ENCODE measurements around the gene WDR20. TPM values are rescaled to one million over a fixed set of nuclear protein-coding genes. Genes with fewer than 3 reads are reported as not detected.

WDR20 gene
- total and polyA plus RNA-seq, 2 donors (not counting 3 experiments of a cell fraction or from before 2014, with no cell fraction given), result 12.2 to 22.4 TPM

- ChIA-PET POLR2A (no interaction called here), CTCF (interaction anchor here (0.6 to 2.6 kb wide), 3 partner anchors 34 to 83 kb away, joined by 3 to 12 read pairs (median 3); partner anchors contain the start of gene MOK)
- BruUV-seq (replicated peaks), result no TSS peak
- no peak for DNase-seq (ENCODE audit: low read depth, low spot score)
- Histone ChIP-seq H3K27ac (ENCODE audit: insufficient read depth, low read depth, low read length) (no peak overlapping the region), H3K9me1 (replicated peaks; ENCODE audit: control insufficient read depth, extremely low read depth, insufficient read depth, low read length) (no peaks in the 10 kb centered on the region), H3K27me3 (ENCODE audit: control insufficient read depth in 2 of 2, insufficient read depth in 2 of 2, low read length in 2 of 2) (no peaks in the 10 kb centered on the region), H3K9ac (replicated peaks; ENCODE audit: extremely low read depth, insufficient read depth, low read length) (no peak overlapping the region), H3K4me2 (ENCODE audit: insufficient read depth, low read length) (no peak overlapping the region), H3K36me3 (ENCODE audit: control insufficient read depth in 2 of 2, extremely low read depth in 1 of 2, insufficient read depth in 2 of 2, low read length in 2 of 2) (no peaks in the 10 kb centered on the region), H3K4me3 (replicated peaks in 1 of 3; ENCODE audit: insufficient read depth in 1 of 3, low read depth in 1 of 3, low read length in 3 of 3) (no peak overlapping the region), H4K20me1 (replicated peaks; ENCODE audit: control insufficient read depth, extremely low read depth, insufficient read depth, low read length) (no peaks in the 10 kb centered on the region), H3K9me3 (replicated peaks; ENCODE audit: control insufficient read depth, insufficient read depth, low read length) (no peaks in the 10 kb centered on the region), H2AFZ (ENCODE audit: low read depth, low read length) (no peak overlapping the region), H3K79me2 (ENCODE audit: control insufficient read depth, insufficient read depth, low read length) (no peaks in the 10 kb centered on the region), H3K4me1 (ENCODE audit: control insufficient read depth, extremely low read depth, insufficient read depth, low read length) (peaks cover 3% of the 10 kb centered on the region)
- intact Hi-C loops (cut with micrococcal nuclease), result loop anchor here (10.0 kb wide), 1 partner anchor 283 kb away; no protein-coding TSS in a partner anchor
- dilution Hi-C loops (cut with MboI; ENCODE audit: extremely low pct_ligation_motif_present, low sequenced_read_pairs), result no loop called here
- no peak for FAIRE-seq
- TF ChIP-seq MYC (IDR thresholded peaks at IDR 0.05; ENCODE audit: low read depth, low read length) (no peak), CTCF (IDR thresholded peaks at IDR 0.05; ENCODE audit: extremely low read depth in 1 of 2, insufficient read depth in 1 of 2, low read depth in 1 of 2, low read length in 2 of 2) (no peak)
Measured at GRCh38 chr14:102231476-102232347, 92.0 kb downstream of the WDR20 start.

DNA sequence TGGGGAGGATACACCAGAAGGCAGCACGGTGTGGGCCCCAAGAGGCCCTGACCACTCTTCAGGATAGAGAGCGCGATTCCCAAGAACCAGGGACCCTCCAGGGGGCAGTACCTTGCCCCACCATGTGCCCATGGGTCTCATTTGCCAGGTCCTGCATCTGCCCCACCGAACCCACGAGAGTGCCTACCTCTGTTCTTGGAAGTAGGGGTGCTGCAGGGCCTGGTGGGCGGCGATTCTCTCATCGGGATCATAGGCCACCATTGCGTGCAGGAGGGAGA, 92.6 kb downstream of the WDR20 start:
- FAIRE-seq (no peak), DNase-seq (ENCODE audit: low read depth, low spot score) (no peak)
- H3K79me2 ChIP-seq (ENCODE audit: control insufficient read depth, insufficient read depth, low read length), result no peaks in the 10 kb centered on the region
- no peak for TF ChIP-seq POLR2AphosphoS5 (IDR thresholded peaks at IDR 0.05; ENCODE audit: insufficient read depth, low read depth, low read length)
- TF ChIP-seq, protein P1, sequence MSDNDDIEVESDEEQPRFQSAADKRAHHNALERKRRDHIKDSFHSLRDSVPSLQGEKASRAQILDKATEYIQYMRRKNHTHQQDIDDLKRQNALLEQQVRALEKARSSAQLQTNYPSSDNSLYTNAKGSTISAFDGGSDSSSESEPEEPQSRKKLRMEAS (IDR thresholded peaks at IDR 0.05; ENCODE audit: insufficient read depth, insufficient read length), result no peak
- no peak for TF ChIP-seq FOS (IDR thresholded peaks at IDR 0.05; ENCODE audit: borderline replicate concordance, insufficient read depth, low read length)
- no peak for TF ChIP-seq CTCF (IDR thresholded peaks at IDR 0.05; ENCODE audit: extremely low read depth in 1 of 2, insufficient read depth in 1 of 2, low read depth in 1 of 2, low read length in 2 of 2)
- TF ChIP-seq MYC (IDR thresholded peaks at IDR 0.05; ENCODE audit: low read depth, low read length), result no peak
- TF ChIP-seq POLR2A (IDR thresholded peaks at IDR 0.05; ENCODE audit: low read depth, low read length), result no peak
- TF ChIP-seq EZH2 (IDR thresholded peaks at IDR 0.05; ENCODE audit: borderline replicate concordance, low read depth, low read length, severe bottlenecking), result no peak
- TF ChIP-seq GATA2 (IDR thresholded peaks at IDR 0.05; ENCODE audit: insufficient read depth, insufficient read length, low read depth, low read length), result no peak
- TF ChIP-seq JUN (IDR thresholded peaks at IDR 0.05; ENCODE audit: borderline replicate concordance, insufficient read depth, insufficient read length, low read depth), result no peak
- CTCF ChIA-PET, result interaction anchor here (2.6 kb wide), 1 partner anchor 82 kb away, joined by 12 read pairs; no protein-coding TSS in a partner anchor
- intact Hi-C loops (cut with micrococcal nuclease) (loop anchor here (10.0 kb wide), 1 partner anchor 283 kb away; no protein-coding TSS in a partner anchor), dilution Hi-C loops (cut with MboI; ENCODE audit: extremely low pct_ligation_motif_present, low sequenced_read_pairs) (no loop called here)
- peaks cover 3% of the 10 kb centered on the region for H3K4me1 ChIP-seq (ENCODE audit: control insufficient read depth, extremely low read depth, insufficient read depth, low read length)
- no peaks in the 10 kb centered on the region for H3K9me1 ChIP-seq (replicated peaks; ENCODE audit: control insufficient read depth, extremely low read depth, insufficient read depth, low read length)
- H3K9me3 ChIP-seq (replicated peaks; ENCODE audit: control insufficient read depth, insufficient read depth, low read length), result no peaks in the 10 kb centered on the region
- H3K27ac ChIP-seq (ENCODE audit: insufficient read depth, low read depth, low read length), result no peak overlapping the region
- no TSS peak for BruUV-seq (replicated peaks)
- H3K27me3 ChIP-seq (ENCODE audit: control insufficient read depth in 2 of 2, insufficient read depth in 2 of 2, low read length in 2 of 2), result no peaks in the 10 kb centered on the region
- no peak overlapping the region for H3K4me2 ChIP-seq (ENCODE audit: insufficient read depth, low read length)
- H4K20me1 ChIP-seq (replicated peaks; ENCODE audit: control insufficient read depth, extremely low read depth, insufficient read depth, low read length), result no peaks in the 10 kb centered on the region
- no peak overlapping the region for H3K9ac ChIP-seq (replicated peaks; ENCODE audit: extremely low read depth, insufficient read depth, low read length)
- H3K36me3 ChIP-seq (ENCODE audit: control insufficient read depth in 2 of 2, extremely low read depth in 1 of 2, insufficient read depth in 2 of 2, low read length in 2 of 2), result no peaks in the 10 kb centered on the region
- POLR2A ChIA-PET, result no interaction called here
- H3K4me3 ChIP-seq (replicated peaks in 1 of 3; ENCODE audit: insufficient read depth in 1 of 3, low read depth in 1 of 3, low read length in 3 of 3), result no peak overlapping the region
- H2AFZ ChIP-seq (ENCODE audit: low read depth, low read length), result no peak overlapping the region
